GM21529 (cell line): ENCODE measurements around the gene SPG7.

Experiments
- ATAC-seq: cut with Tn5 transposase; IDR thresholded peaks from one replicate; pipeline ENCODE4 v1.9.1; 2021; ENCODE audit not compliant: unreplicated experiment

The SPG7 gene

GRCh38 chr16:89545044-89545830, 37.0 kb downstream of the SPG7 start:
- no peak for ATAC-seq

GRCh38 chr16:89545831-89546574, 37.8 kb downstream of the SPG7 start:
- ATAC-seq = no peak

- no peak for ATAC-seq
These were observed 38.6 kb downstream of the SPG7 start for GRCh38 chr16:89546781-89547180.

GRCh38 chr16:89547291-89547690, 39.1 kb downstream of the SPG7 start:
- ATAC-seq = no peak

GRCh38 chr16:89547860-89548259, 39.7 kb downstream of the SPG7 start:
- no peak for ATAC-seq

- ATAC-seq = no peak
These were observed 40.3 kb downstream of the SPG7 start for GRCh38 chr16:89548344-89549006.

- ATAC-seq = no peak
These were observed 41.0 kb downstream of the SPG7 start for GRCh38 chr16:89549007-89549700.

- ATAC-seq = no peak
These were observed 42.3 kb downstream of the SPG7 start for GRCh38 chr16:89550421-89551007.

- ATAC-seq = no peak
These were observed 44.1 kb downstream of the SPG7 start for GRCh38 chr16:89552329-89552728.

GRCh38 chr16:89552913-89553312, 44.7 kb downstream of the SPG7 start:
- no peak for ATAC-seq

- no peak for ATAC-seq
These were observed 45.5 kb downstream of the SPG7 start for GRCh38 chr16:89553733-89554132.

- ATAC-seq = no peak
These were observed 46.1 kb downstream of the SPG7 start for GRCh38 chr16:89554343-89554742.

GRCh38 chr16:89555265-89555664, 47.1 kb downstream of the SPG7 start:
- ATAC-seq = no peak

- ATAC-seq = no peak
These were observed 47.6 kb downstream of the SPG7 start for GRCh38 chr16:89555780-89556179.

- ATAC-seq = peak; percentile 30
These were observed 48.8 kb downstream of the SPG7 start for GRCh38 chr16:89556750-89557689.

- ATAC-seq = no peak
These were observed 49.7 kb downstream of the SPG7 start for GRCh38 chr16:89557690-89558490.

GRCh38 chr16:89560378-89561141, 52.4 kb downstream of the SPG7 start, which contains the start of gene RPL13:
RPL13 (plus strand) TSS chr16:89560682; CDS start chr16:89560960, 278 bp downstream.
- peak; percentile 83 for ATAC-seq
